WERI-Rb-1 (cell line): ENCODE data around the gene RMDN2.

Source experiments
- DNase-seq: peaks from one replicate; pipeline ENCODE4 v3.0.0-alpha.2; 2020
- H3K27ac ChIP-seq: fragments of 250-450 bp; sonication (Bioruptor Pico); 2 replicates; pipeline ENCODE4 v1.5.1; 2020; ENCODE audit warnings: mild to moderate bottlenecking, moderate library complexity
- H3K27me3 ChIP-seq: fragments of 250-450 bp; sonication (Bioruptor Pico); 2 replicates; pipeline ENCODE4 v1.5.1; 2021; ENCODE audit warnings: mild to moderate bottlenecking, low read depth, moderate library complexity; ENCODE audit not compliant: insufficient read depth, severe bottlenecking
- H3K36me3 ChIP-seq: fragments of 250-450 bp; sonication (Bioruptor Pico); 2 replicates; pipeline ENCODE4 v1.5.1; 2020; ENCODE audit warnings: mild to moderate bottlenecking, moderate library complexity
- H3K4me3 ChIP-seq: 2 replicates; pipeline ENCODE4 v1.5.1; 2011; ENCODE audit warnings: low read depth, mild to moderate bottlenecking, control low read depth, low read length
- H3K9me3 ChIP-seq: fragments of 250-450 bp; sonication (Bioruptor Pico); 2 replicates; pipeline ENCODE4 v1.5.1; 2021; ENCODE audit warnings: mild to moderate bottlenecking, moderate library complexity; ENCODE audit not compliant: severe bottlenecking
- TF ChIP-seq, protein P1 (sequence below): IDR thresholded peaks from 2 replicates; pipeline ENCODE4 v1.5.1; 2011; ENCODE audit warnings: low read depth, mild to moderate bottlenecking, control low read depth, inconsistent platforms, low read length

RMDN2 gene, protein sequence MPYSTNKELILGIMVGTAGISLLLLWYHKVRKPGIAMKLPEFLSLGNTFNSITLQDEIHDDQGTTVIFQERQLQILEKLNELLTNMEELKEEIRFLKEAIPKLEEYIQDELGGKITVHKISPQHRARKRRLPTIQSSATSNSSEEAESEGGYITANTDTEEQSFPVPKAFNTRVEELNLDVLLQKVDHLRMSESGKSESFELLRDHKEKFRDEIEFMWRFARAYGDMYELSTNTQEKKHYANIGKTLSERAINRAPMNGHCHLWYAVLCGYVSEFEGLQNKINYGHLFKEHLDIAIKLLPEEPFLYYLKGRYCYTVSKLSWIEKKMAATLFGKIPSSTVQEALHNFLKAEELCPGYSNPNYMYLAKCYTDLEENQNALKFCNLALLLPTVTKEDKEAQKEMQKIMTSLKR

DNA sequence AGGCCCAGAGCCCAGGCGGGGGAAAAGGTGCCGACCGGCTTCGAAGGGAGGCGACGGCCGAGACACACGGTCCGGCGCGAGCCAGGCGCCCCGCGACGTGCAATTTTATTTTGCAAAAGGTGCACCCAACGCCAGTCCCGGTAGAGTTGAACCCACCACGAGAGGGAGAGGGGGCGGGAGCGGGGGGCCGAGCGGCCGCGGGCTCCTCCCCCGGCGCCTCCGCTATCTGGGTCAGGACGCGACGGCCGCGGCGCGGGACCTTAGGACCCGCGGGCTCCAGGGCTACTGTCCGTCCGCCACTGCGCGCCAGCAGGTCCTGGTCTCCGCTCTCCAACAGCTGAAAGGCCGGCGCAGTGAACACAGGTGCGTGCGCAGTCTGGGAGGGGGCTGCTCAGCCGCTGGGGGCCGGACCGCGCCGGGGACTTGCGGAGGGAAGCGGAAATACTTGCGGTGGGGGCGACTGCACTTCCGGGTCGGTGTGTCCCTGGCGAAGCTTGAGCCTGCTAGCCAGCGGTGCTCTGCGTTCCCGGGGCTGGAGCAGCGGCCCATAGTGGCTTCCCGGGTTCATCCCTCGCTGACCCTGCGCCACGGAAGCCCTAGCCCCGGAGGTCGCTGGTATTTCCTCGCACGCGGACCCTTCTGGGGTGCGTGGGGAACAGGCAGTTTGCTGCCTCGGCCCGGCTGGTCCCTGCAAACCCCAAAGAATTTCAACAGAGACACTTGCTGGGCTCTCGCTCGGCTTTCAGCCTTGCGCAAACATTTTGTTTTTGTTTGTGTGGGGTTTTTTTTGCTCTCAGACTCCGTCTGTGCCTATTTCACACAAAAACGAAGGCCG is at the start of gene RMDN2:
TSS of gene RMDN2 (plus strand) at position 225 of the 835 bp plus-strand sequence. CDS start 3,991 bp downstream, outside the sequence.
- TF ChIP-seq, protein P1, sequence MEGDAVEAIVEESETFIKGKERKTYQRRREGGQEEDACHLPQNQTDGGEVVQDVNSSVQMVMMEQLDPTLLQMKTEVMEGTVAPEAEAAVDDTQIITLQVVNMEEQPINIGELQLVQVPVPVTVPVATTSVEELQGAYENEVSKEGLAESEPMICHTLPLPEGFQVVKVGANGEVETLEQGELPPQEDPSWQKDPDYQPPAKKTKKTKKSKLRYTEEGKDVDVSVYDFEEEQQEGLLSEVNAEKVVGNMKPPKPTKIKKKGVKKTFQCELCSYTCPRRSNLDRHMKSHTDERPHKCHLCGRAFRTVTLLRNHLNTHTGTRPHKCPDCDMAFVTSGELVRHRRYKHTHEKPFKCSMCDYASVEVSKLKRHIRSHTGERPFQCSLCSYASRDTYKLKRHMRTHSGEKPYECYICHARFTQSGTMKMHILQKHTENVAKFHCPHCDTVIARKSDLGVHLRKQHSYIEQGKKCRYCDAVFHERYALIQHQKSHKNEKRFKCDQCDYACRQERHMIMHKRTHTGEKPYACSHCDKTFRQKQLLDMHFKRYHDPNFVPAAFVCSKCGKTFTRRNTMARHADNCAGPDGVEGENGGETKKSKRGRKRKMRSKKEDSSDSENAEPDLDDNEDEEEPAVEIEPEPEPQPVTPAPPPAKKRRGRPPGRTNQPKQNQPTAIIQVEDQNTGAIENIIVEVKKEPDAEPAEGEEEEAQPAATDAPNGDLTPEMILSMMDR, result peak; percentile 47
- peak; percentile 99 for DNase-seq
- H3K4me3 ChIP-seq, result peak within 1 kb of the TSS; percentile 61
- no peaks in the 10 kb centered on the region for H3K27me3 ChIP-seq
- no peaks in the 10 kb centered on the region for H3K9me3 ChIP-seq
- peak within 1 kb of the TSS; percentile 87 for H3K27ac ChIP-seq
- H3K36me3 ChIP-seq, result peaks cover 3% of the 10 kb centered on the region; the same call in 1 of the 2 replicates

DNA sequence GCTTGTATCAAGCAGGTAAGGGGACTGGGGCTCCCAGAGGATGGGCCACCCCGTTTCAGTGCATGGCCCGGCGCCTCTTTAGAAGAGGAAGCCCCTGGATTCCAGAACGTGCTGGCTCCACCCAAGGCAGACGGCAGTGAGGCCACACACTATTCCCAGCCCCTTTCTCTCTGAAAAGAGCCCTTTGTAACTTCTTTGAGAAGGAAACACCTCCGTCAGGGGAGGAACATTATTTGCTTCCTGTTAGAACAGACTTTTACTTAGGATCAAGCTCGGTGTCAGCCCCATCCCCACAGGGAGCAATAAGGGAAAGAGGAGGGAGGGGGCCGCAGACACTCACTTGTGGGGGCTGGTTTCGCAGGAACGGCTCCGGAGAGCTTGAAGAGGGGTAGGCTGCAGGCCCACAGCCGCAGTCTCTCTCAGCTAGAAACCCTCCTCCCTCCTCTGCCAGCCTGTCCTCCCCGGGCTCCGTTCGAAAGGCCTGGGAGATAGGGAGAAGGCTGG is 49.6 kb upstream of the RMDN2 start:
- no peak overlapping the region for H3K27ac ChIP-seq
- no peak for DNase-seq
- no peaks in the 10 kb centered on the region for H3K9me3 ChIP-seq
- H3K27me3 ChIP-seq, result no peaks in the 10 kb centered on the region
- no peaks in the 10 kb centered on the region for H3K36me3 ChIP-seq
- TF ChIP-seq, protein P1, result no peak
- no peak overlapping the region for H3K4me3 ChIP-seq

DNA sequence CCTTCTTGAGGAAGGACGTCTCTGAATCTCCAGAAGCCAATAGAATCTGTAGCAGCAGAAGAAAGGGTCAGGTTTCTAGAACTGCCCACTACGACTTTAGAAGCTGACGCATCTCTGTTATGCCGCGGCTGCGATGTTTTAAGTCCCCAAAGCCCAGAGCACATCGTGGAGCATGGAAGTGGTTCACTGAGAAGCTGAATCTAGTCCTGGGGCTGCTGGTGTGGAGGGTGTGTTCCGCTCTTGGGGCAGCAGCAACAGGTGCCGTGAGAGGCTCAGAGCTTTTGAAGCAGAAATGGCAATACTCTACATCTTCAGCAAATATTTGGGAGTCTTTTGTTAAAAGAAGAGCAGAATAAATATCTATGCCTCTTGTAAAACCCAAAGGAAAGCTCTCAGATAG is 48.9 kb upstream of the RMDN2 start:
- Histone ChIP-seq H3K9me3 (no peaks in the 10 kb centered on the region), H3K36me3 (no peaks in the 10 kb centered on the region), H3K4me3 (no peak overlapping the region), H3K27ac (no peak overlapping the region), H3K27me3 (no peaks in the 10 kb centered on the region)
- TF ChIP-seq, protein P1, result no peak
- DNase-seq, result no peak

DNA sequence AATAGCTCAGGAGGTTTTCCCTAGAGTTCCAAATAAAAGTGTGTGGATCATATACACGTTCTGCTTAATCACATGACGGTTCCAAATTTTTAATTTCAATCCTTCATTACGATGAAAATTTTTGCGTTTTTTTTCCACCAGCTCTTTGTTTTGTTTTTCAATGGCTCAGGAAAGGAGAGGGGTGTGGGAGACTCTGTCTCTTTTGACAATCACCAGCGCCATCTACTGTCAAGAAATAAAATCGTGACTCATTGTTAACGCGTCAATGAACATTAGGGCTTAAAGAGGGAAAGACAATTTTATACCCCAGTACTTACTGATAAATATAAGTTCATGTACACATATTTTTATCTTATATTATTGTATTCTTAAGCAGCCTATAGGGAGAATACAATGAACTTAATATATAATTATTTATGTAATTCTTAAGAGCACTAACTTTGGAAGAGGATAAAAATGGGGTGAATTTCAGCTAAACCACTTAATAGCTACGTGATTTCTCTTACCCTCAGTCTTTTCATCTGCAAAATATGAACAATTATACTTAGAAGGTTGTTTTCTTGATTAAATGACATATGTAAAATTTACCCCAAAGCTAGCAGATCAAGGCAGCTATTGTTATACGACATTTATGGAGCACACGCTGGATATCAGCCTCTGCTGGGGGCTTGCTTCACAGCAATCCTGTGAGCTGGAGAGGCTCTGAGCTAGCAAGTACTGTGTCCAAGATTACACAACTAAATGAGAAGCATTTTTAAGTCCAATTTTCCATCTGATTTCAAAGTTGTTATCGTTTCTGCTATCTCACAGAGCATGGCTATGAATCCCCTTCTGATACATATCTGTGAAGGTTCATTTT is 47.4 kb upstream of the RMDN2 start:
- H3K36me3 ChIP-seq, result no peaks in the 10 kb centered on the region
- no peak for DNase-seq
- TF ChIP-seq, protein P1, result peak; percentile 55; the same call in 1 of the 2 replicates
- H3K4me3 ChIP-seq, result no peak overlapping the region
- no peaks in the 10 kb centered on the region for H3K9me3 ChIP-seq
- no peaks in the 10 kb centered on the region for H3K27me3 ChIP-seq
- no peak overlapping the region for H3K27ac ChIP-seq

DNA sequence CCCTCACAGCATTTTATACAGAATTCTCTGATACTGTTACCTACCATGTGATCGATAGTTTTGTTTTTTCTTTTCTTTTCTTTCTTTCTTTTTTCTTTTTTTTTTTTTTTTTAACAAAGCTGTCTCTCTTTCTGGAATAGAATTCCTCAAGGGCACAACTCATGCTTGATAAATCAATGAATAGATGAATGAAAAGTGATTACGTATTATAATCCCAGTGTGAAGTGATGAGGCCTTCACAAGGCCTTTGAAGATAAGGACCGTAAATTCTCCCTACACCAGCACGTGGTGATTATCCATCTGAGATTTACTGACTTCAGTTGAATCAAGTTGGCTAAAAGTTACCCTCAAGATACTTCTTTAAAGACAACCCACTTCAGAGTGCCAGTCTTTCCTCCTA is 46.6 kb upstream of the RMDN2 start:
- no peak overlapping the region for H3K4me3 ChIP-seq
- no peaks in the 10 kb centered on the region for H3K36me3 ChIP-seq
- no peaks in the 10 kb centered on the region for H3K9me3 ChIP-seq
- no peak overlapping the region for H3K27ac ChIP-seq
- TF ChIP-seq, protein P1, result no peak
- no peaks in the 10 kb centered on the region for H3K27me3 ChIP-seq
- DNase-seq, result no peak
